ENCODE measurements around the gene BRD3. TPM values are rescaled to one million over a fixed set of nuclear protein-coding genes. Genes with fewer than 3 reads are reported as not detected.

Gene BRD3
- total RNA-seq, 1 experiment from 2014 or later, result 63.1 TPM

- Histone ChIP-seq H3K23ac (ENCODE audit: insufficient read length, low read depth, low read length) (no peak overlapping the region), H3K79me2 (ENCODE audit: insufficient read depth, low read length) (no peaks in the 10 kb centered on the region), H3K18ac (ENCODE audit: insufficient read length, low read depth, low read length) (no peak overlapping the region), H3K27ac (ENCODE audit: insufficient read length, low read depth, low read length) (no peak overlapping the region), H4K91ac (ENCODE audit: insufficient read length, low read depth, low read length) (no peak overlapping the region), H2AFZ (ENCODE audit: low read length) (no peak overlapping the region), H3K56ac (ENCODE audit: insufficient read length, low read depth, low read length) (no peak overlapping the region), H2BK20ac (ENCODE audit: low read depth, low read length, poor library complexity, severe bottlenecking) (no peak overlapping the region), H3K14ac (ENCODE audit: insufficient read depth, low read length) (no peak overlapping the region), H2BK5ac (ENCODE audit: insufficient read length, low read length) (no peak overlapping the region), H3T11ph (ENCODE audit: low read length) (no peak overlapping the region), H2BK12ac (ENCODE audit: insufficient read length, low read depth, low read length) (no peak overlapping the region), H3K9ac (ENCODE audit: extremely low read depth, insufficient read length, low read length) (no peak overlapping the region), H3K23me2 (ENCODE audit: insufficient read length, low read depth, low read length, poor library complexity, severe bottlenecking) (peaks cover 5% of the 10 kb centered on the region), H3K27me3 (ENCODE audit: insufficient read depth, low read length) (no peaks in the 10 kb centered on the region), H4K8ac (replicated peaks; ENCODE audit: insufficient read length, low read depth, low read length) (no peak overlapping the region), H2BK120ac (ENCODE audit: low read depth, low read length, poor library complexity, severe bottlenecking) (no peak overlapping the region), H2AK5ac (ENCODE audit: insufficient read length, low read length) (no peak overlapping the region), H3K4ac (ENCODE audit: low read depth, low read length) (no peak overlapping the region), H3K9me3 (ENCODE audit: control insufficient read depth, low read depth, low read length) (no peaks in the 10 kb centered on the region), H4K20me1 (ENCODE audit: control insufficient read depth, insufficient read depth, insufficient read length) (no peaks in the 10 kb centered on the region), H4K5ac (ENCODE audit: insufficient read length, low read depth, low read length) (no peak overlapping the region), H3K4me2 (ENCODE audit: insufficient read depth, insufficient read length, low read length) (peak overlapping the region; percentile 35), H2BK15ac (ENCODE audit: low read depth, low read length) (no peak overlapping the region), H3K79me1 (ENCODE audit: insufficient read depth, low read depth, low read length, poor library complexity, severe bottlenecking) (no peaks in the 10 kb centered on the region), H3K4me1 (ENCODE audit: insufficient read depth, low read length) (no peaks in the 10 kb centered on the region)
- H3K27me3 Mint-ChIP-seq (ENCODE audit: low read depth), result peaks cover 2% of the 10 kb centered on the region
- peaks cover 0 to 9% (median 9%) of the 10 kb centered on the region in 3 experiments; a peak in 4 of 7 replicates for H3K36me3 Mint-ChIP-seq (ENCODE audit: insufficient read depth in 1 of 3, low read depth in 3 of 3)
- H3K9me3 Mint-ChIP-seq, result peaks cover 3 to 5% of the 10 kb centered on the region in 2 experiments; a peak in 3 of 5 replicates
- peak overlapping the region; percentile 39 to 57; a peak in 3 of 5 replicates for H3K4me3 Mint-ChIP-seq
- no peak for TF ChIP-seq CTCF (conservative IDR thresholded peaks at IDR 0.05)
- whole genome bisulfite sequencing (ENCODE audit: extremely low coverage, insufficient read length, low lambda C conversion rate), result no CpG with 5 or more reads among the region's 4 CpGs
- DNase-seq, result no peak
- peak overlapping the region in 1 of 3 experiments; percentile 8; a peak in 1 of 7 replicates for H3K27ac Mint-ChIP-seq
- H3K4me1 Mint-ChIP-seq, result peaks cover 11 to 17% of the 10 kb centered on the region in 2 experiments
These were observed 43.5 kb downstream of the BRD3 start for GRCh38 chr9:134024214-134024792.

Measured in H9 (cell line).